LNCaP clone FGC (cell line): ENCODE results near the gene RFC3.
A peak's percentile ranks its signal among the peaks of the same experiment; 100 is the strongest.
"Not testable (repeated sequence)": the region's sequence is repeated elsewhere in the genome, so short reads cannot be mapped to it uniquely, and the experiment has no call there.

Experiments used
- DNase-seq: peaks from one replicate; pipeline ENCODE4 v3.0.0-alpha.2; 2011; ENCODE audit warnings: low read depth
- H3K4me3 ChIP-seq: 2 replicates; pipeline ENCODE4 v1.5.1; 2011; ENCODE audit warnings: mild to moderate bottlenecking, low read depth, low read length, control low read depth
- CTCF ChIP-seq: IDR thresholded peaks from 2 replicates; pipeline ENCODE4 v1.5.1; 2012; ENCODE audit warnings: mild to moderate bottlenecking; ENCODE audit not compliant: control insufficient read depth, insufficient read depth; ENCODE audit errors: extremely low read depth

The RFC3 gene

GRCh38 chr13:33817901-33818706 is at the start of gene RFC3:
TSS of gene RFC3 (plus strand) at chr13:33818149. CDS start at chr13:33818179, 30 bp downstream.
- no peak for TF ChIP-seq CTCF
- peak; percentile 81 for DNase-seq
- H3K4me3 ChIP-seq = peak within 1 kb of the TSS; percentile 81

GRCh38 chr13:33771296-33771695 is 46.7 kb upstream of the RFC3 start:
- DNase-seq = no peak
- no peak for TF ChIP-seq CTCF

GRCh38 chr13:33773790-33774462 is 44.0 kb upstream of the RFC3 start:
- H3K4me3 ChIP-seq = no peak overlapping the region
- TF ChIP-seq CTCF = no peak
- DNase-seq = no peak

More at GRCh38 chr13:33771296-33771695, 46.7 kb upstream of the RFC3 start:
- no peak overlapping the region for H3K4me3 ChIP-seq

- no peak for TF ChIP-seq CTCF
- DNase-seq = no peak
- no peak overlapping the region for H3K4me3 ChIP-seq
Measured at GRCh38 chr13:33775339-33776108, 42.4 kb upstream of the RFC3 start.

- TF ChIP-seq CTCF = no peak
- no peak overlapping the region for H3K4me3 ChIP-seq
- no peak for DNase-seq
Measured at GRCh38 chr13:33776239-33776881, 41.6 kb upstream of the RFC3 start.

- no peak overlapping the region for H3K4me3 ChIP-seq
- DNase-seq = no peak
- TF ChIP-seq CTCF = no peak
Measured at GRCh38 chr13:33782631-33783030, 35.3 kb upstream of the RFC3 start.

GRCh38 chr13:33783212-33783611 is 34.7 kb upstream of the RFC3 start:
- not testable (repeated sequence) for DNase-seq, H3K4me3 ChIP-seq
